NCI-H526 treated with DMSO at 0.1 percent for 48 hours (cell line): ENCODE results near the gene APBA3.

Experiments
- DNase-seq: peaks from one replicate; lab custom pipeline; 2025; lab: John Stamatoyannopoulos, UW

Gene APBA3

GRCh38 chr19:3788996-3789778 is 27.7 kb upstream of the APBA3 start:
- no peak for DNase-seq

- DNase-seq, result no peak
Observed at GRCh38 chr19:3785938-3786824, 24.7 kb upstream of the APBA3 start, which contains the start of gene MATK. Gene MATK (minus strand): TSS chr19:3786381. CDS start chr19:3785135, 1,246 bp downstream.

DNA sequence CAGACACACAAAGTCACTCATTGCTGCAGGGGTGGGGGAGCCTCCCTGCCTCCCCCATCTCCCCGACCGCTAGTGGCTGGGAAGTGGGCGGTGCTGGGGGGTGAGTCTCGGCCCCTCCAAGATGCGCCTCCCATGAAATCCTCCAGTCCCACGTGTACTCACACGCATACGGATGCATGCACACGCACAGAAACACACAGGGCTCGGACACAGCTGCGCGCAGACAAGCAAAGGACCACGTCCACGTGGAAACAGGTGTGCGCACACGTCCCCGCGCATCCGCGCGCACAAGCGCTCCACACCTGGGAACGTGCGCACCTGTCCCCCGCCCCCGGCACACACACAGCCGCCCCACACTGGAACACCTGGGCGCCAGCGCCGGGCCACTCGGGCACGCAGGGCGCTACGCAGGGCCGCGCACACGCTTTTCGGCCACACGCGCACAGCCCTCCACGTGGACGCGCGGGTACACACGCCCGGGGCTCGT is 24.0 kb upstream of the APBA3 start:
- DNase-seq, result no peak

GRCh38 chr19:3784607-3785450 is 23.3 kb upstream of the APBA3 start:
- no peak for DNase-seq

GRCh38 chr19:3783660-3784584 is 22.4 kb upstream of the APBA3 start:
- DNase-seq, result no peak

GRCh38 chr19:3782903-3783302 is 21.4 kb upstream of the APBA3 start:
- no peak for DNase-seq

- no peak for DNase-seq
Observed at GRCh38 chr19:3782330-3782729, 20.8 kb upstream of the APBA3 start.

DNA sequence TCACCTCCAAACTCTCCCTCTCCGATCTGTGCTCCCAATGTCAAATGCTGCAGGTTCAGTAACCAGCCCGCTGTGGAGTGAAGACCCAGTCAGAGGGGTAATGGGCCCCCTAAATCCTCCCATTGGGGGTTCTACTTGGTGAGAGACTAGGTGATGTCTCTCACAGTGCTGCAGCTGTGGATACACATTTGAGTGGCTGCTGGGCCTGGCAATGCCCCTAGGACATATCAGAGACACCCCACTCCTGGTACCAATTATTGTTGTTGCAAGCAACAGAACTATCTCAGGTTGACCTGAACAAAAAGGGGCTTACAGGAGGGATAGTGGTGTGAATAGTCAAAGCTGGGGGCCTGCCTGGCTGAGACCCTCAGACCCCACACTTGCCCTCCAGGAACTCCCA is 20.1 kb upstream of the APBA3 start:
- DNase-seq, result no peak

- peak; percentile 67 for DNase-seq
Observed at GRCh38 chr19:3780786-3781304, 19.4 kb upstream of the APBA3 start.

GRCh38 chr19:3778899-3779723 is 17.6 kb upstream of the APBA3 start:
- no peak for DNase-seq

DNA sequence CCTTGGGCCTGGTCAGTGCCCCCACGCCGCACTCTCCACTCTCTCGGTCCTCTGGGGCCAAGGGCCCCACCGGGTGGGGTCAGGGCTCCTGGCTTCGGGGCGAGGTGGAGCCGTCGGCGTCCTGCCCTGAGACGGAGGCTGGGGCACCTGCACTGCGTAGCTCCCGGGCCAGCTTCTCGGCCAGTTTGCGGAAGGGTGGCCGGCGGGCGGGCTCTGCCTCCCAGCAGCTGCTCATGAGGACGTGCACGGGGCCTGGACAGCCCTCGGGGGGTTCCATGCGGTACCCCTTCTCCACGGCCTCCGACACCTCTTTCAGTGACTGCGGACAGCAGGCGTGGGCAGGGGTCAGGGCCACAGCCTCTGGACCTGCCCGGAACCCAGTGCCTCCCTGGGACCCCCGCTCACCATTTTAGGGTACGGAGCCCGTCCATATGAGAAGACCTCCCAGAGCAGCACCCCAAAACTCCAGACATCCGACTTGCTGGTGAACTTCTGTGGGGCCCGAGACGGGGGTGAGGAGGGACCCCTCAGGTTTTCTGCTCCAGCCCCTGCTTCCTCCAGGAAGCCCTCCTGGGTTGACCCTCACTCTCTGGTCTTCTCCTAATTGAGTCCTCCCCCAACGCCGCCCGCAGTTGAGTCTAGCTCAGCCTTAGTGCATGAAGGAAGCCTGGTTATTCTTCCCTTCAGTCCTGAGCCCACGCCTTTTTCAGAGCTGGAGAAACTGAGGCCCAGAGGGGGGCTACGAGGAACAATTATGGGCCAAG is 16.8 kb upstream of the APBA3 start:
- no peak for DNase-seq

GRCh38 chr19:3776479-3777040 is 15.1 kb upstream of the APBA3 start:
- DNase-seq, result no peak

GRCh38 chr19:3775831-3776230 is 14.3 kb upstream of the APBA3 start:
- DNase-seq, result no peak

DNA sequence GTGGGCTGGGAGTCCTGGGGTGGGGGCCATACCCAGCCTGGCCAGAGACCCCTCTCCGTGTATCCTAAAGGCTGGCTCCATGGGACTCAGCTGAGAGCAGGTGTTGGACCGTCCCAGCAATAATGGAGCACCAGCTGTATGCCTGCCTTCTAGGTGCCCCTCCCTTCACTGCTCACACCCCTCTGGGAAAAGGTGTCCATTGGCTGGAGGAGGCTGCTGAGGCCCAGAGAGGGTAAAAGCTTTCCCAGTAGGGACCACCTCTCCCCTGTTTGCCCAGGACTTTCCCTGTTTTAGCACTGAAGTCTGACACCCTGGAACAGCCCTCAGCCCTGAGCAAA is 13.9 kb upstream of the APBA3 start:
- DNase-seq, result no peak

DNA sequence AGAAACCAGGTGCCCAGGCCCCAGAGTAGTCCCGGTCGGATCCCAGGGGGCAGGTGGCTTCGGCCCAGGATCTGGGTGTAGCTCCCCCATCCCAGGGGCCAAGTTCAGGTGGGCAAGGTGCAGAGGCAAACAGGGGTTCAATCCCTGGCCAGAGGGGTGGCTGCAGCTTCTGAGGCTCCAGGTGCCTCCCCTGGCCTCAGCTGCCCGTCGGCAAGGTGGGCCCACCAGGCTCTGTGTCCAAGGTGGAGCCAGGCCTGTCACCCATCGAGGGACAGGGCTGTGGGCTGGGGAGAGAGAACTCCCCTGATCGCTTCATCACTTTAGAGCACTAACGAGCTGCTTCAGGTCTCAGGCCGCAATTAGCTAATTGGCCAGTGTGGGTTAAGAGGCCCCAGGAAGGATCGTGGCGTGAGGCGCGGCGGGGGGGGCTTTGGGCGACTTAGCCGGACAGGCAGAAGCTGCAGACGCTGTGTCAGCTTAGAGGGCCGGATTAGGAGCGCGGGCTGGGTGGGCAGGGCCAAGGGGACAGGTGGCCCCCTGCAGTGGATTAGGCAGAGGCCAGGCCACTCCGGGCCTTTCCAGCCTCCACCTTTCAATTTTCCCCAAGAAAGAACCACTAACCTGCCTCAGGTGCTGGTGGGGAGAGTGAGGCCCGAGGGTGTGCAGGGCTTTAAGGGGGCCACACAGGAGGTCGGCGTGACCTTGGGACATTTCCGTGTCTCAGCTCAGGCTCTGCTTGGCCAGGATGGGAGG is 13.3 kb upstream of the APBA3 start:
- DNase-seq, result no peak

GRCh38 chr19:3773814-3774515 is 12.5 kb upstream of the APBA3 start:
- no peak for DNase-seq

DNA sequence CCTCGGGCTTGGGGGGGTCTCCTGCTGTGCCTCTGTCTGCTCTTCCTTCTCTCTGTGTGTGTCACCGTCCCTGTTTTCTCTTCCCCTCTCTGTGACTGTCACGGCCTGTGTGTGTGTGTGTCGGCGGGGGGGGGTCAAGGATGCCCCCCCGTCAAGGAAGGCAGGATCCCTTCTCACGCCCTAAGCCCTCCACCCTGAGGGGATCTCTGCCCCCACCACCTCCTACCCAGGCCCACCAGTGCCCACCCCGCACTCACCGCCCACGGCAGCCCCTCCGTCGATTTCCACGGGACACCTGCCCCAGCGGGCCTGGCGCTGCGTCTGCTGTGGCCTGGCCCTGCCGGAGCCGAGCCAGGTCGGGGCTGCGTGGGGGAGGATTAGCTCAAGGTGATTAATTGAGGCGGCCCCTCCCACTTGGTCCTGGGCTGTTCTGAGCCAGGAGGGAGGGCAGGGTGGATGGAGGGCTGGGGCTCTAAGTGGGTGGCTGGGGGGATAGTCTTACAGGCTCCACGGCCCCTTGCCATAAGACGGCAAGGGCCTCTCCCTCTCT is 10.5 kb upstream of the APBA3 start, which contains the start of gene RAX2:
TSS of gene RAX2 (minus strand) at position 323 of the 550 bp plus-strand sequence. CDS start 486 bp downstream, outside the sequence.
- DNase-seq, result no peak
